Loucy (cell line): ENCODE measurements around the gene NKPD1.

ENCODE experiments used
- CTCF ChIP-seq: fragments of 200-600 bp; sonication (generic); conservative IDR thresholded peaks from 2 replicates; pipeline ENCODE4 v1.5.1; 2014; ENCODE audit warnings: mild to moderate bottlenecking, antibody characterized with exemption, low read length
- EZH2phosphoT487 ChIP-seq: fragments of 200-600 bp; IDR thresholded peaks from 2 replicates; pipeline ENCODE4 v1.6.1; 2018; ENCODE audit warnings: antibody characterized with exemption, mild to moderate bottlenecking, moderate library complexity, borderline replicate concordance

DNA sequence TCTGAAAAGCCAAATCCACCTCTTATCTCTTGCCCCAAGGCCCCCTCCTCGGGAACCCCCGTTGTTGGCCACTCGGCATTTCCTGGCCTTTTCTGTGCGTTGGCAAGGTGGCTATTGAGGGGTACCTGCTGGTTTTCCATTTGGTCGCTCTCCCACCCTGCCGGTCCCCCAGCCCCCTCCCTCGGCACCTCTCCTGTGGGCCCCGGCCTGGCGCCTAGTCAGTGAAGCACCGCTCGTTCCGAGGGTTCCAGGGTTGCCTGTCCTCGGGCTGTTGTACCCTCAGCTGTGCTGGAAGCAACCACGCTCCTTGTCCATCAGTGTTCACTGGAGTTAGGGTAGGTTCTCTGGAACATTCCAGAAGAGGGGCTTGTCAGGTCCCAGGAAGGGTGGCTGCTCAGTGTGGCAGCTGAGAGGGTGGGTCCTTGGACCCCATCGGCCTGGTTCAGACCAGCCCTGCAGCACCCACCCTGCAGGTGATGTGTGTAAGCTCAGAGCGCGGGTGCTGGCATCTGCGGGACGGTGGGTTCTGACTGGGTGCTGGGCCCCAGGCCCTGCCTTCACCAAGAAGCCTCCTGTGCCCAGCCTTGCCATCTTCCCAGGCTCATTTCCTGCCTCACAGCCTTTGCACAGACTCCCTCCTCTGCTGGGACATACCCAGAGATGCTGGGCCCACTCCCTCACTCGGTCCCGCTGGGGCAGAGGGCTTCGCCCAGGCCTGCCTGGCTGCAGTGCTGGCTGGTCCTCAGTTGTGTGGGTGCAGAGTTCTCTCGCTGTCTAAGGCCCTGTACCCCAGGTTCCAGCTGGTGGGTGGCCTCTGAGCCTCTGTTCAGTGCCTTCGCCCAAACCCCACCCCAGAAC lies 21.3 kb downstream of the NKPD1 start:
- TF ChIP-seq CTCF = no peak
- no peak for TF ChIP-seq EZH2phosphoT487
